ENCODE data around the gene MYD88.

MYD88 gene

DNA sequence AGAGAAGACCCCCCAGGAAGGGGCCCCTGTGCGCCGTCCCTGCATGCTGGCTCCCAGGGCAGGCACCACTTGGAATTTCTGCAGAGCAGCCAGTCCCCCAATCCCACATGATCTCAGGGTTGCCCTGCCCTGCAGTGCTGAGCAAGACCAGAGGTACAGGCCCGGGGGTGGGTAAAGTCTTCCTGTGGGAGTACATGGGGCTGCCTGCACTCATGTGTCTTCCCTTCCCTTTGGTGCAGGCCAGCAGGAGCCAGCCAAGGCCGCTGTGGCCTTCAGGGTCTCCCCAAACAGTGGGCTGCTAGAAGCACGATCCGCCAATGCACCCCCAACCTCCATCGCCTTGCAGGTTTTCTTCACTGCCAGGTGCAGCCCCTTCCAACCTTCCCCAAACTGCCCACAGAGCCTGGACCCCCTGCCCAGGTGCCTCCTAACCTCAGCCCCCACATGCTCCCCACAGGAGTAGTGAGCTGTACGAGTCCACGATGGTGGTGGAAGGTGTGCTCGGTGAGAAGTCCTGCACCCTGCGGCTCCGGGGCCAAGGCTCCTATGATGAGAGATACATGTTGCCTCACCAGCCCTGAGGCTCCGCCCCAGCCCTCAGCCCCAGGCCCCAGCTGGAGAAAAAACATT is 16.5 kb upstream of the MYD88 start:
- H3K36me3 ChIP-seq (ENCODE audit: control insufficient read depth, low read depth, low read length): peaks cover 39% of the 10 kb centered on the region

DNA sequence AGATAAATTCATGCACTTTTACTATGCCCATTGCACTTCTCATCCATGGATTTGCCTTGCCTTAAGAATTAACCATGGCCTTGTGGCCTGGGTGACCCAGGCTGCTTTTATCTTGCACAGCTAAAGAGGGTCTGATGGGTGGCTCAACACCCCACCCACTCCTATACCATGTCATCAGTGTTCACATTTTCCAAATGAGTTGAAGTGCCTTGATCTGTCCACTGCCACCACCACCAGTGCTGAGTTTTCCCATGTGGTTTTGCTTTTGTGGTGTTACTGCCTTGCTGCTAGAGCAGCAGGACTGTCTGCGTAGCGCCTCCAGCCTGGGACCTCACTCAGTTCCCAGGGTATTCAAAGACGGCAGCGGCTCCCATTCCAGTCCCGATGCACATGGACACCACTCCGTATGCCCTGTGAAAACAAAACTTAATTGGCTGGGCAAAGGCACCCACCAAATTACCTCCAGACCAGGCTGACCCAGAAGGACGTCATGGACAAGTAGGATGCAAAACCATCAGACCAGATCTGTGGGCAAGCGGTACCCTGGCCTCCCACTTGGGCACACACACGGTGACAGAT is 15.7 kb upstream of the MYD88 start:
- peaks cover 48% of the 10 kb centered on the region for H3K36me3 ChIP-seq (ENCODE audit: control insufficient read depth, low read depth, low read length)
- H3K27ac ChIP-seq (ENCODE audit: low read length): no peak overlapping the region
- H3K4me3 ChIP-seq (ENCODE audit: low read length): no peak overlapping the region
- no peak overlapping the region for H3K9ac ChIP-seq (ENCODE audit: low read length)
- H3K27me3 ChIP-seq (ENCODE audit: control insufficient read depth, insufficient read depth, low read length): no peaks in the 10 kb centered on the region
- H3K9me3 ChIP-seq (ENCODE audit: control insufficient read depth, low read depth, low read length): no peaks in the 10 kb centered on the region
- no peaks in the 10 kb centered on the region for H3K4me1 ChIP-seq (ENCODE audit: control insufficient read depth, low read depth, low read length)

More for the DNA sequence above, 16.5 kb upstream of the MYD88 start:
- H3K27me3 ChIP-seq (ENCODE audit: control insufficient read depth, insufficient read depth, low read length): no peaks in the 10 kb centered on the region
- no peak overlapping the region for H3K9ac ChIP-seq (ENCODE audit: low read length)
- no peak overlapping the region for H3K27ac ChIP-seq (ENCODE audit: low read length)
- no peak overlapping the region for H3K4me3 ChIP-seq (ENCODE audit: low read length)
- no peaks in the 10 kb centered on the region for H3K9me3 ChIP-seq (ENCODE audit: control insufficient read depth, low read depth, low read length)
- H3K4me1 ChIP-seq (ENCODE audit: control insufficient read depth, low read depth, low read length): no peaks in the 10 kb centered on the region

- no peak overlapping the region for H3K4me3 ChIP-seq (ENCODE audit: low read length)
- no peaks in the 10 kb centered on the region for H3K9me3 ChIP-seq (ENCODE audit: control insufficient read depth, low read depth, low read length)
- no peak overlapping the region for H3K9ac ChIP-seq (ENCODE audit: low read length)
- no peaks in the 10 kb centered on the region for H3K4me1 ChIP-seq (ENCODE audit: control insufficient read depth, low read depth, low read length)
- H3K27ac ChIP-seq (ENCODE audit: low read length): no peak overlapping the region
- peaks cover 57% of the 10 kb centered on the region for H3K36me3 ChIP-seq (ENCODE audit: control insufficient read depth, low read depth, low read length)
- no peaks in the 10 kb centered on the region for H3K27me3 ChIP-seq (ENCODE audit: control insufficient read depth, insufficient read depth, low read length)
These were observed 13.9 kb upstream of the MYD88 start for GRCh38 chr3:38124324-38125122.

DNA sequence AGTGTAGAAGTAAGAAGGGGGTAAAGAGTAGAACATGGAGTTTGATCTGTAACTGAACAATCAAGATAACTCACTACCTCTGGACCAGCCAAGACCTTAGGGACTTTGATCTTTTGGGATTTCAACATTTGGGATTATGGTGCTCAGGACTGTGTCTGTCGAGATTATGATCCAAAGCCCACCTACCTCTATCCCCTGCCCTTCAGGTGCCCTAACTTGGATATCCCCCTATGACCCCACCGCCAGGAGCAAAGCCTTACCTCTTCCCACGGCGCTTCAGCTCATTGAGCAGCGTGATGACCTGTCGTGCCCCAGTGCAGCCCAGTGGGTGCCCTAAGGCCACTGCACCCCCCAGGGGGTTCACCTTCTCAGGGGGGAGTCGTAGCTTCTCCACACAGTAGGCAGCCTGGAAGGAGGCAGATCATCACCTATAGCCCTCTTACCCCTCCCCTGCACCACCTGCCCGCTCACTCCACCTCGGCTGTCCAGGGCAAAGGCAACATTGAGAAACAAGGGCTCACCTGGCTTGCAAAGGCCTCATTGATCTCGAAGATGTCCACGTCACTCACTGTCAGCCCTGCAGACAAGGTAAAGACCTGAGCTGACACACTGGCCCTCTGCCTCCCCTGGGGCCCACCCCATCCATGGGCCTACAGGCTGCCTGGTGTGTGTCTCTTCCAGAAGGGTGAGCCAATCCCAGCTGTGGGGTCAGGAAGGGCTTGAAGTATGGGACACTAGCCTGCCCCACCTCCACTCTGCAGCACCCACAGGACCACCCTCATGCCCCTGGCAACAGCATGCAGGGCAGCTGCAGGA is 12.9 kb upstream of the MYD88 start:
- no peaks in the 10 kb centered on the region for H3K9me3 ChIP-seq (ENCODE audit: control insufficient read depth, low read depth, low read length)
- no peak overlapping the region for H3K27ac ChIP-seq (ENCODE audit: low read length)
- no peaks in the 10 kb centered on the region for H3K27me3 ChIP-seq (ENCODE audit: control insufficient read depth, insufficient read depth, low read length)
- no peak overlapping the region for H3K4me3 ChIP-seq (ENCODE audit: low read length)
- no peaks in the 10 kb centered on the region for H3K4me1 ChIP-seq (ENCODE audit: control insufficient read depth, low read depth, low read length)
- H3K9ac ChIP-seq (ENCODE audit: low read length): no peak overlapping the region
- H3K36me3 ChIP-seq (ENCODE audit: control insufficient read depth, low read depth, low read length): peaks cover 62% of the 10 kb centered on the region

DNA sequence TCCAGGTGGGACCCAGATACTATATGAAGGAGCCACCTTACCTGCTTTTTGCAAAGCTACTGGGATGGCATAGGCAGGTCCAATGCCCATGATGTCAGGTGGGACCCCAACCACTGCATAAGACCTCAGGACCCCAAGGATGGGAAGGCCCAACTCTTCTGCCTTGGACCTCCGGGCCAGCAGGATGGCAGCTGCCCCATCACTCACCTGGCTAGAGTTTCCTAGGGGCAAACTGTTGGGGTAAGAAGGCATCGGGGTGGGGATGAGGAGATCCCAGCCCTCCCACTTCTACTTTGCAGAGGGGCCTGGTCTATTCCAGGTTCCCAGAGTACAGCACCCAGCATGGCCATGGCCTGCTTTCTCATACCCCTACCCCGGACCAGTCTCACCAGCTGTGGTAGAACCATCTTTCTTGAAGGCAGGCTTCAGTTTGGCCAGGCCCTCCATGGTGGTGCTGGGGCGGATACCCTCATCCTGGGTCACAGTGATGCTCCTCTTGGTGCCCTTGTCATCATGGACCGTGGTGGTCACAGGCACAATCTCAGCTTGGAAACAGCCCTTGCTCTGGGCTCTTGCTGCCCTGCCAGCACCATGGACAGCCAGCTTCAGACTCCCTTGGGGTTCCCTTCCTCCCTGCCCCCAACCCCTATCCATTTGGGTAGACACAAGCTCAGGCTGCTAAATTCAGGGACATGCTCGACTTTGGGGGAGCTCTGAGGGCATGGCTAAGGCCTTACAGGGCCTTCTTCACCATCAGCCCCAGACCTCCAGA is 12.2 kb upstream of the MYD88 start:
- Histone ChIP-seq H3K4me3 (ENCODE audit: low read length) (no peak overlapping the region), H3K4me1 (ENCODE audit: control insufficient read depth, low read depth, low read length) (no peaks in the 10 kb centered on the region), H3K27ac (ENCODE audit: low read length) (no peak overlapping the region), H3K27me3 (ENCODE audit: control insufficient read depth, insufficient read depth, low read length) (no peaks in the 10 kb centered on the region), H3K36me3 (ENCODE audit: control insufficient read depth, low read depth, low read length) (peaks cover 70% of the 10 kb centered on the region), H3K9ac (ENCODE audit: low read length) (no peak overlapping the region), H3K9me3 (ENCODE audit: control insufficient read depth, low read depth, low read length) (no peaks in the 10 kb centered on the region)

DNA sequence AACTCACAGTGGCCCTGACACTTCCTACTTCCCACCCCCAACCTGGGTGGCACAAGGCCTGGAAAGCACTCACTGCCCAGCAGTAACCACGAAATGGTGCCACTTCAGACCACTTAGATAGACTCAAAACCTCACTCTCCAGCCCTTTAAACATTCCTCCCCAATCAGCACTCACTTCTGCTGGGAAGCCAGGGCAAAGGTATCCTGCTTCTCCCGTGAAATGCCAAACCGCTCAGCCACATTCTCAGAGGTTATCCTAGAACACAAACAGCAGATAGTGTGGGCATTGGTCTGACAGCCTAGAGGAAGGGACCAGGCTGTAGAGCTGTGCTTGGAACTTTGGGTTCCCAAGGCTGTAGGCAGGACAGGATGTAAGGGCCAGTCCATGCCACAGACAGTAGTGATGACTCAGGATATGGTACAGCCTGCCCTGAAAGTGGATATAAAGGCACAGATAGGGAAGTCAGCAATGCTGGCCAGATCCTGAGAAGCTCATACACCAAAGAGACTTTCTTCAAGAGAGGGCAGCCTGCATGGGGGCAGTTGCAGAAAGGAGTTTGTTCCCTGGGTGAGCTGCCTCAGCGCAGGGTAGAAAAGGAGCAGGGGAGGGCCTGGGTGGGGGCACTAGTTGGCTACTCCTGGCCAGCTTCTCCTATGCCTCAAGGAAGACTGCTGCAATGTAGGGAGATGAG is 10.7 kb upstream of the MYD88 start:
- H3K27ac ChIP-seq (ENCODE audit: low read length): no peak overlapping the region
- no peaks in the 10 kb centered on the region for H3K27me3 ChIP-seq (ENCODE audit: control insufficient read depth, insufficient read depth, low read length)
- no peaks in the 10 kb centered on the region for H3K9me3 ChIP-seq (ENCODE audit: control insufficient read depth, low read depth, low read length)
- no peak overlapping the region for H3K9ac ChIP-seq (ENCODE audit: low read length)
- no peak overlapping the region for H3K4me3 ChIP-seq (ENCODE audit: low read length)
- H3K4me1 ChIP-seq (ENCODE audit: control insufficient read depth, low read depth, low read length): no peaks in the 10 kb centered on the region
- peaks cover 62% of the 10 kb centered on the region for H3K36me3 ChIP-seq (ENCODE audit: control insufficient read depth, low read depth, low read length)

DNA sequence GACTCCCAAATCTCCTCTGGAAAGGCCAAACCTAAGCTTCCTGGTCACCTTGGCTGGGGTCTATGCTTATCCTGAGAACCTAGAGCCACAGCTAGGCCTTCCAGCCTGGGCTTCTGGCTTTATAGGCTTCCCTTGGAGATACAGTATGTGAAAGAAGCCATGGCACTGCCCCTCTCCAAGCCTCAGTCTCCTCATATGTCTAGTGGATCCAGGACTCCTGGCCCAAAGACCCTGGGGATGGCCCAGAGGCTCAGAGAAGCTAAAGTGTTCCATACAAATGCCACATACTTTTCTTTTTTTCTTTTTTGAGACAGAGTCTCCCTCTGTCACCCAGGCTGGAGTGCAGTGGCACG is 10.2 kb upstream of the MYD88 start:
- no peaks in the 10 kb centered on the region for H3K9me3 ChIP-seq (ENCODE audit: control insufficient read depth, low read depth, low read length)
- H3K9ac ChIP-seq (ENCODE audit: low read length): no peak overlapping the region
- peaks cover 61% of the 10 kb centered on the region for H3K36me3 ChIP-seq (ENCODE audit: control insufficient read depth, low read depth, low read length)
- no peak overlapping the region for H3K27ac ChIP-seq (ENCODE audit: low read length)
- no peak overlapping the region for H3K4me3 ChIP-seq (ENCODE audit: low read length)
- H3K4me1 ChIP-seq (ENCODE audit: control insufficient read depth, low read depth, low read length): no peaks in the 10 kb centered on the region
- no peaks in the 10 kb centered on the region for H3K27me3 ChIP-seq (ENCODE audit: control insufficient read depth, insufficient read depth, low read length)

DNA sequence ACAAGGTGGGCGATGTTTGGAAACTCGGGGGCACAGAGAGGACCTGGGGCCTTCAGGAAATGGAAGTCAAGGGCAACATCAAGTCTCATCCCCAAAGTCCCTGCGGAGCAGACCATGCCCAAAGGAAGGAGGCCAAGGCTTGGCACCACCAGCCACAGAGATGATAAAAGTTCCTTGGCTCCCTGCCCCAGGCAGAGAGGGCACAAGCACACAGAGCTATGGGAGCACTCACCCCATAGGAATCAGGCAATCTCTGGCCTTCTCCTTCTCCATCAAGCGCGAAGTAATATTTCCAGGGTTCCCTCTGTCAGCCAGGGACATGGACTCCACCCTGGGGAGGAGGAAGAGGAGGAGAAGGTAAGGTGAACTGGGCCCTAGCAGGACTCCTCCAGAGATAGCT is 9.4 kb upstream of the MYD88 start:
- Histone ChIP-seq H3K4me3 (ENCODE audit: low read length) (no peak overlapping the region), H3K27ac (ENCODE audit: low read length) (no peak overlapping the region), H3K36me3 (ENCODE audit: control insufficient read depth, low read depth, low read length) (peaks cover 68% of the 10 kb centered on the region), H3K4me1 (ENCODE audit: control insufficient read depth, low read depth, low read length) (no peaks in the 10 kb centered on the region), H3K9me3 (ENCODE audit: control insufficient read depth, low read depth, low read length) (no peaks in the 10 kb centered on the region), H3K27me3 (ENCODE audit: control insufficient read depth, insufficient read depth, low read length) (no peaks in the 10 kb centered on the region), H3K9ac (ENCODE audit: low read length) (no peak overlapping the region)

- H3K9me3 ChIP-seq (ENCODE audit: control insufficient read depth, low read depth, low read length): no peaks in the 10 kb centered on the region
- no peaks in the 10 kb centered on the region for H3K4me1 ChIP-seq (ENCODE audit: control insufficient read depth, low read depth, low read length)
- H3K27me3 ChIP-seq (ENCODE audit: control insufficient read depth, insufficient read depth, low read length): no peaks in the 10 kb centered on the region
- peaks cover 56% of the 10 kb centered on the region for H3K36me3 ChIP-seq (ENCODE audit: control insufficient read depth, low read depth, low read length)
- H3K4me3 ChIP-seq (ENCODE audit: low read length): no peak overlapping the region
- H3K9ac ChIP-seq (ENCODE audit: low read length): no peak overlapping the region
- H3K27ac ChIP-seq (ENCODE audit: low read length): no peak overlapping the region
These were observed 7.8 kb upstream of the MYD88 start for GRCh38 chr3:38130631-38131065.

DNA sequence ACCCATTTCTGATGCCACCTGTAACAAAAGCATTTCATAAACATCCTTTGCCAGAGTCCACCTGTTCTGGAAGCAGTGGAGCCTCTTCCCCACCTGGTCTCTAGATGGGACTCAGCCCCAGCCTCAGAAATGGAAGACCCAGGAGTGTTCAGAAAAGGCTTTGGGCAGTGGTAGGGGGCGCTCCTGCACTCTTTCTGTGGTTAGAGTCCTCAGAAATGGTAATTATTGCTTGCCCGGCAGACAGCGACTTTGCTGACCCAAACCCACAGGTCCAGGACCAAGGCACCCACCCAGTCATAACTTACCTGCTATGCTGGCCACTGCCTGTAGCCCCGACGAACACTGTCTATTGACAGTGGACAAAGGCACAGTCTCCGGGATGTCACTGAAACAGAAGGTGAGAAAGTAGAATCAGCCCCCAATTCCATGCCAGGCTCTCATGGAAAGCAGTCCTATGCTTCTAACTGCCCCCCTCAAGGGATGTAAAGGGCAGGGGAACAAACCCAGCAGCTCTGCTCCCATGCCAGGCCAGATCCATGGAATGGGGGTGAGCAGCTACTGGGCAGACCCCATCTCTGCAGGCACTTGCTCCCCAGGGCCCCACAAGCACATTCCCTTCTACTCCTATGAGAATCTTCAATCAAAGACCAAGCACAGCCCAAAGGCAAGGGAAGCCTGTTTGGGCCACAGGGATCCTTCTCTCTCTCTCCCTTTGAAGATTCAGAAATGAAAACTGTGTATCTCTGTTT is 6.7 kb upstream of the MYD88 start:
- Histone ChIP-seq H3K9me3 (ENCODE audit: control insufficient read depth, low read depth, low read length) (no peaks in the 10 kb centered on the region), H3K4me3 (ENCODE audit: low read length) (no peak overlapping the region), H3K36me3 (ENCODE audit: control insufficient read depth, low read depth, low read length) (peaks cover 45% of the 10 kb centered on the region), H3K27ac (ENCODE audit: low read length) (no peak overlapping the region), H3K4me1 (ENCODE audit: control insufficient read depth, low read depth, low read length) (no peaks in the 10 kb centered on the region), H3K27me3 (ENCODE audit: control insufficient read depth, insufficient read depth, low read length) (no peaks in the 10 kb centered on the region), H3K9ac (ENCODE audit: low read length) (no peak overlapping the region)

All from iPS-18a (cell line).